Measurements from ENCODE around the gene FXYD4. TPM values are rescaled to one million over a fixed set of nuclear protein-coding genes. Genes with fewer than 3 reads are reported as not detected.
A peak's percentile ranks its signal among the peaks of the same experiment; 100 is the strongest.
"Not testable (repeated sequence)": the region's sequence is repeated elsewhere in the genome, so short reads cannot be mapped to it uniquely, and the experiment has no call there.

The FXYD4 gene
- polyA plus RNA-seq, 1 donor (not counting 4 experiments of a cell fraction or from before 2014, with no cell fraction given), result not detected

DNA sequence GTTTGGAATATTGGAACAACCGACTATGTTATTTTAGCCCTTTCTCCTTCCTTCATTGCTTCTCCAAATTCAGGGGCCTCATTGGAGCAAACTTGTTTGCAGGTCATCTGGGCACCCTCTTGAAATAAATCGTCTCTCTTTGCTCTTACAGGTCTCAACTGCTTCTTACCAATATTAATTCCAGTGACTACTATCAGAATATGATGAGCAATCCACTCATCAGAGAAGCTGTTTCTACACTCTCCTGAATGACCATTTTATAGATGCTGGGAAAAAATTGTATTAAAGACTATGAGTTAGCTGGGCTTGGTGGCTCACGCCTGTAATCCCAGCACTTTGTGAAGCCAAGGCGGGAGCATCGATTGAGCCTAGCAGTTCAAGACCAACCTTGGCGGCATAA, 50.1 kb downstream of the FXYD4 start:
- H3K9ac ChIP-seq (ENCODE audit: control insufficient read depth, extremely low read depth, insufficient read depth, low read length), result no peak overlapping the region
- no peak overlapping the region for H2AFZ ChIP-seq (ENCODE audit: control insufficient read depth, low read length)
- no peak overlapping the region for H3K4me3 ChIP-seq (ENCODE audit: control insufficient read depth in 2 of 3, extremely low read depth in 1 of 3, insufficient read depth in 2 of 3, low read depth in 1 of 3, low read length in 3 of 3)
- FAIRE-seq (no peak), DNase-seq (ENCODE audit: low read depth, low spot score) (no peak)
- H3K9me1 ChIP-seq (ENCODE audit: control insufficient read depth, extremely low read depth, insufficient read depth, low read length), result no peaks in the 10 kb centered on the region
- peaks cover 12% of the 10 kb centered on the region for H3K4me1 ChIP-seq (ENCODE audit: control insufficient read depth, extremely low read depth, insufficient read depth, low read length)
- no peak for TF ChIP-seq EZH2 (IDR thresholded peaks at IDR 0.05; ENCODE audit: low read length)
- TF ChIP-seq, protein P1, sequence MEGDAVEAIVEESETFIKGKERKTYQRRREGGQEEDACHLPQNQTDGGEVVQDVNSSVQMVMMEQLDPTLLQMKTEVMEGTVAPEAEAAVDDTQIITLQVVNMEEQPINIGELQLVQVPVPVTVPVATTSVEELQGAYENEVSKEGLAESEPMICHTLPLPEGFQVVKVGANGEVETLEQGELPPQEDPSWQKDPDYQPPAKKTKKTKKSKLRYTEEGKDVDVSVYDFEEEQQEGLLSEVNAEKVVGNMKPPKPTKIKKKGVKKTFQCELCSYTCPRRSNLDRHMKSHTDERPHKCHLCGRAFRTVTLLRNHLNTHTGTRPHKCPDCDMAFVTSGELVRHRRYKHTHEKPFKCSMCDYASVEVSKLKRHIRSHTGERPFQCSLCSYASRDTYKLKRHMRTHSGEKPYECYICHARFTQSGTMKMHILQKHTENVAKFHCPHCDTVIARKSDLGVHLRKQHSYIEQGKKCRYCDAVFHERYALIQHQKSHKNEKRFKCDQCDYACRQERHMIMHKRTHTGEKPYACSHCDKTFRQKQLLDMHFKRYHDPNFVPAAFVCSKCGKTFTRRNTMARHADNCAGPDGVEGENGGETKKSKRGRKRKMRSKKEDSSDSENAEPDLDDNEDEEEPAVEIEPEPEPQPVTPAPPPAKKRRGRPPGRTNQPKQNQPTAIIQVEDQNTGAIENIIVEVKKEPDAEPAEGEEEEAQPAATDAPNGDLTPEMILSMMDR (optimal IDR thresholded peaks at IDR 0.05 in 1 of 3, IDR thresholded peaks at IDR 0.05 in 1 of 3, conservative IDR thresholded peaks at IDR 0.05 in 1 of 3; ENCODE audit: extremely low read depth in 1 of 3, insufficient read depth in 2 of 3, low read length in 3 of 3), result no peak
- H4K20me1 ChIP-seq (ENCODE audit: control insufficient read depth, extremely low read depth, insufficient read depth, low read length), result no peaks in the 10 kb centered on the region
- peak overlapping the region; percentile 71 for H3K27ac ChIP-seq (ENCODE audit: control insufficient read depth, insufficient read depth, low read length)
- no peaks in the 10 kb centered on the region for H3K27me3 ChIP-seq (ENCODE audit: control insufficient read depth, extremely low read depth, insufficient read depth, low read length)
- H3K9me3 ChIP-seq (ENCODE audit: control insufficient read depth, low read depth, low read length), result no peaks in the 10 kb centered on the region
- no peaks in the 10 kb centered on the region for H3K79me2 ChIP-seq (ENCODE audit: control insufficient read depth, insufficient read depth, low read length)
- dilution Hi-C loops (cut with MboI; ENCODE audit: extremely low pct_ligation_motif_present, low sequenced_read_pairs), result no loop called here
- H3K36me3 ChIP-seq (ENCODE audit: control insufficient read depth in 2 of 2, extremely low read depth in 1 of 2, insufficient read depth in 2 of 2, low read length in 2 of 2), result no peaks in the 10 kb centered on the region
- peak overlapping the region; percentile 87 for H3K4me2 ChIP-seq (ENCODE audit: control insufficient read depth, extremely low read depth, insufficient read depth, low read depth, low read length)

DNA sequence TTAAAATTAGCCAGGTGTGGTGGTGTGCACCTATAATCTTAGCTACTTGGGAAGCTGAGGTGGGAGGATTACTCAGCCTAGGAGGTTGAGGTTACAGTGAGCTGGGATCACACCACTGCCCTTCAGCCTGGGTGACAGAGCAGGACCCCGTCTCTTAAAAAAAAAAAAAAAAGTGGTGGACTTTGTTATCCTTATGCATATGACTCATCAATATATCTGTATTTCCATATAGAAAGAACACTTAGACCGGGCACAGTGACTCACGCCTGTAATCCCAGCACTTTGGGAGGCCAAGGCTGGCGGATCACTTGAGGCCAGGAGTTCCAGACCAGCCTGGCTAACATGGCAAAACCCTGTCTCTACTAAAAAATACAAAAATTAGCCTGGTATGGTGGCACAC, 50.5 kb downstream of the FXYD4 start:
- dilution Hi-C loops (cut with MboI; ENCODE audit: extremely low pct_ligation_motif_present, low sequenced_read_pairs); H3K4me2 ChIP-seq (ENCODE audit: control insufficient read depth, extremely low read depth, insufficient read depth, low read depth, low read length); H3K9me1 ChIP-seq (ENCODE audit: control insufficient read depth, extremely low read depth, insufficient read depth, low read length); H3K36me3 ChIP-seq (ENCODE audit: control insufficient read depth in 2 of 2, extremely low read depth in 1 of 2, insufficient read depth in 2 of 2, low read length in 2 of 2); FAIRE-seq; H4K20me1 ChIP-seq (ENCODE audit: control insufficient read depth, extremely low read depth, insufficient read depth, low read length); H3K9ac ChIP-seq (ENCODE audit: control insufficient read depth, extremely low read depth, insufficient read depth, low read length); H2AFZ ChIP-seq (ENCODE audit: control insufficient read depth, low read length); H3K79me2 ChIP-seq (ENCODE audit: control insufficient read depth, insufficient read depth, low read length); H3K27me3 ChIP-seq (ENCODE audit: control insufficient read depth, extremely low read depth, insufficient read depth, low read length); H3K27ac ChIP-seq (ENCODE audit: control insufficient read depth, insufficient read depth, low read length); H3K9me3 ChIP-seq (ENCODE audit: control insufficient read depth, low read depth, low read length); H3K4me3 ChIP-seq (ENCODE audit: control insufficient read depth in 2 of 3, extremely low read depth in 1 of 3, insufficient read depth in 2 of 3, low read depth in 1 of 3, low read length in 3 of 3); DNase-seq (ENCODE audit: low read depth, low spot score): not testable (repeated sequence)
- H3K4me1 ChIP-seq (ENCODE audit: control insufficient read depth, extremely low read depth, insufficient read depth, low read length), result peaks cover 12% of the 10 kb centered on the region

DNA sequence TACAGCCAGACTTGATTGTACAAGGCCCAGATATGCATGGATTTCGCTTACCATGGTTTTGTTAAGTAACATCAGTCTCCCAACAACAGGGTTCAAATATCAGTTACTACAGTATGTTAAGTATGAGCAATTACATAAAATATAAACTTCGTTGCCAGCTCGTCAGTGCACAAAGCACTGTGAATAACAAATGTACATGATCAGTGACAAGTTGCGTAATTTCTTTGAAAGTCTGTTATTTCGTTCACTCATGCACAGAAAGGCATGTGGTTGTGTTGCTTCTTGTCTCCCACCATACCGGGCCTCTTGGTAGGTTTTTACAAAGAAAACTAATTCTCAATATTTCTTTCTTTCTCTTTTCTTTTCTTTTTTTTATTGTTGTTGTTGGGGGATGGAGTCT, 53.0 kb downstream of the FXYD4 start:
- Histone ChIP-seq H3K27me3 (ENCODE audit: control insufficient read depth, extremely low read depth, insufficient read depth, low read length) (no peaks in the 10 kb centered on the region), H3K9ac (ENCODE audit: control insufficient read depth, extremely low read depth, insufficient read depth, low read length) (no peak overlapping the region), H2AFZ (ENCODE audit: control insufficient read depth, low read length) (no peak overlapping the region), H3K4me2 (ENCODE audit: control insufficient read depth, extremely low read depth, insufficient read depth, low read depth, low read length) (no peak overlapping the region), H3K36me3 (ENCODE audit: control insufficient read depth in 2 of 2, extremely low read depth in 1 of 2, insufficient read depth in 2 of 2, low read length in 2 of 2) (no peaks in the 10 kb centered on the region), H3K4me3 (ENCODE audit: control insufficient read depth in 2 of 3, extremely low read depth in 1 of 3, insufficient read depth in 2 of 3, low read depth in 1 of 3, low read length in 3 of 3) (no peak overlapping the region), H3K79me2 (ENCODE audit: control insufficient read depth, insufficient read depth, low read length) (no peaks in the 10 kb centered on the region), H3K9me3 (ENCODE audit: control insufficient read depth, low read depth, low read length) (no peaks in the 10 kb centered on the region), H3K4me1 (ENCODE audit: control insufficient read depth, extremely low read depth, insufficient read depth, low read length) (peaks cover 12% of the 10 kb centered on the region), H4K20me1 (ENCODE audit: control insufficient read depth, extremely low read depth, insufficient read depth, low read length) (no peaks in the 10 kb centered on the region), H3K9me1 (ENCODE audit: control insufficient read depth, extremely low read depth, insufficient read depth, low read length) (no peaks in the 10 kb centered on the region), H3K27ac (ENCODE audit: control insufficient read depth, insufficient read depth, low read length) (no peak overlapping the region)
- dilution Hi-C loops (cut with MboI; ENCODE audit: extremely low pct_ligation_motif_present, low sequenced_read_pairs), result no loop called here
- DNase-seq (ENCODE audit: low read depth, low spot score) (no peak), FAIRE-seq (no peak)
- TF ChIP-seq EZH2 (IDR thresholded peaks at IDR 0.05; ENCODE audit: low read length), result no peak
- TF ChIP-seq, protein P1 (optimal IDR thresholded peaks at IDR 0.05 in 1 of 3, IDR thresholded peaks at IDR 0.05 in 1 of 3, conservative IDR thresholded peaks at IDR 0.05 in 1 of 3; ENCODE audit: extremely low read depth in 1 of 3, insufficient read depth in 2 of 3, low read length in 3 of 3), result no peak
